ENCODE results near the gene VPS45.
"Not testable (repeated sequence)": the region's sequence is repeated elsewhere in the genome, so short reads cannot be mapped to it uniquely, and the experiment has no call there.

The VPS45 gene

GRCh38 chr1:150127464-150127863 is 59.9 kb downstream of the VPS45 start:
- no peak overlapping the region for H3K4me3 ChIP-seq (ENCODE audit: low read depth, low read length)
- TF ChIP-seq MYC (IDR thresholded peaks at IDR 0.05; ENCODE audit: low read depth, low read length), result no peak
- no peak for TF ChIP-seq MAX (IDR thresholded peaks at IDR 0.05; ENCODE audit: low read depth, low read length)
- TF ChIP-seq POLR2A (IDR thresholded peaks at IDR 0.05; ENCODE audit: extremely low read depth, insufficient read length), result no peak
- no peak for TF ChIP-seq CTCF (IDR thresholded peaks at IDR 0.05; ENCODE audit: low read depth, low read length)
- no peak for DNase-seq (ENCODE audit: low read depth)

GRCh38 chr1:150127868-150128267 is 60.3 kb downstream of the VPS45 start:
- no peak for DNase-seq (ENCODE audit: low read depth)
- no peak overlapping the region for H3K4me3 ChIP-seq (ENCODE audit: low read depth, low read length)
- no peak for TF ChIP-seq MYC (IDR thresholded peaks at IDR 0.05; ENCODE audit: low read depth, low read length)
- TF ChIP-seq MAX (IDR thresholded peaks at IDR 0.05; ENCODE audit: low read depth, low read length), result no peak
- no peak for TF ChIP-seq POLR2A (IDR thresholded peaks at IDR 0.05; ENCODE audit: extremely low read depth, insufficient read length)
- no peak for TF ChIP-seq CTCF (IDR thresholded peaks at IDR 0.05; ENCODE audit: low read depth, low read length)

- no peak for DNase-seq (ENCODE audit: low read depth)
- TF ChIP-seq POLR2A (IDR thresholded peaks at IDR 0.05; ENCODE audit: extremely low read depth, insufficient read length), result no peak
- TF ChIP-seq MAX (IDR thresholded peaks at IDR 0.05; ENCODE audit: low read depth, low read length), result no peak
- TF ChIP-seq MYC (IDR thresholded peaks at IDR 0.05; ENCODE audit: low read depth, low read length), result no peak
- no peak for TF ChIP-seq CTCF (IDR thresholded peaks at IDR 0.05; ENCODE audit: low read depth, low read length)
Measured at GRCh38 chr1:150132372-150132771, 64.8 kb downstream of the VPS45 start.

GRCh38 chr1:150134537-150134936 is 67.0 kb downstream of the VPS45 start:
- H3K4me3 ChIP-seq (ENCODE audit: low read depth, low read length), result no peak overlapping the region
- no peak for DNase-seq (ENCODE audit: low read depth)
- TF ChIP-seq MAX (IDR thresholded peaks at IDR 0.05; ENCODE audit: low read depth, low read length), result no peak
- TF ChIP-seq POLR2A (IDR thresholded peaks at IDR 0.05; ENCODE audit: extremely low read depth, insufficient read length), result no peak
- no peak for TF ChIP-seq MYC (IDR thresholded peaks at IDR 0.05; ENCODE audit: low read depth, low read length)
- TF ChIP-seq CTCF (IDR thresholded peaks at IDR 0.05; ENCODE audit: low read depth, low read length), result no peak

More at GRCh38 chr1:150132372-150132771, 64.8 kb downstream of the VPS45 start:
- H3K4me3 ChIP-seq (ENCODE audit: low read depth, low read length), result no peak overlapping the region

GRCh38 chr1:150135400-150135799 is 67.8 kb downstream of the VPS45 start:
- H3K4me3 ChIP-seq (ENCODE audit: low read depth, low read length); DNase-seq (ENCODE audit: low read depth): not testable (repeated sequence)

- no peak overlapping the region for H3K4me3 ChIP-seq (ENCODE audit: low read depth, low read length)
- TF ChIP-seq MYC (IDR thresholded peaks at IDR 0.05; ENCODE audit: low read depth, low read length) (no peak), MAX (IDR thresholded peaks at IDR 0.05; ENCODE audit: low read depth, low read length) (no peak), CTCF (IDR thresholded peaks at IDR 0.05; ENCODE audit: low read depth, low read length) (no peak), POLR2A (IDR thresholded peaks at IDR 0.05; ENCODE audit: extremely low read depth, insufficient read length) (no peak)
- DNase-seq (ENCODE audit: low read depth), result no peak
Measured at GRCh38 chr1:150138044-150138443, 70.5 kb downstream of the VPS45 start.

Measured in NB4 (cell line).